ENCODE measurements around the gene CRACR2A. TPM values are rescaled to one million over a fixed set of nuclear protein-coding genes. Genes with fewer than 3 reads are reported as not detected.

Gene CRACR2A
- polyA plus RNA-seq, 1 donor = 1.3 TPM

GRCh38 chr12:3752096-3752709, 706 bp downstream of the CRACR2A start:
- no peak for DNase-seq (ENCODE audit: low read depth)

GRCh38 chr12:3751151-3752095, 1.5 kb downstream of the CRACR2A start:
- no peak for DNase-seq (ENCODE audit: low read depth)

- DNase-seq (ENCODE audit: low read depth) = no peak
These were observed 2.3 kb downstream of the CRACR2A start for GRCh38 chr12:3750616-3751015.

GRCh38 chr12:3748620-3749019, 4.3 kb downstream of the CRACR2A start:
- DNase-seq (ENCODE audit: low read depth) = no peak

- no peak for DNase-seq (ENCODE audit: low read depth)
These were observed 4.8 kb downstream of the CRACR2A start for GRCh38 chr12:3747976-3748619.

GRCh38 chr12:3747543-3747942, 5.4 kb downstream of the CRACR2A start:
- no peak for DNase-seq (ENCODE audit: low read depth)

- no peak for DNase-seq (ENCODE audit: low read depth)
These were observed 6.2 kb downstream of the CRACR2A start for GRCh38 chr12:3746758-3747157.

- DNase-seq (ENCODE audit: low read depth) = no peak
These were observed 7.8 kb downstream of the CRACR2A start for GRCh38 chr12:3745152-3745551.

GRCh38 chr12:3744229-3744901, 8.5 kb downstream of the CRACR2A start:
- DNase-seq (ENCODE audit: low read depth) = no peak

GRCh38 chr12:3743803-3744202, 9.1 kb downstream of the CRACR2A start:
- DNase-seq (ENCODE audit: low read depth) = no peak

- DNase-seq (ENCODE audit: low read depth) = no peak
These were observed 10.8 kb downstream of the CRACR2A start for GRCh38 chr12:3741882-3742672.

- no peak for DNase-seq (ENCODE audit: low read depth)
These were observed 12.3 kb downstream of the CRACR2A start for GRCh38 chr12:3740480-3741231.

GRCh38 chr12:3735432-3735831, 17.5 kb downstream of the CRACR2A start:
- no peak for DNase-seq (ENCODE audit: low read depth)

GRCh38 chr12:3732901-3733300, 20.0 kb downstream of the CRACR2A start:
- no peak for DNase-seq (ENCODE audit: low read depth)

- DNase-seq (ENCODE audit: low read depth) = no peak
These were observed 22.8 kb downstream of the CRACR2A start for GRCh38 chr12:3730111-3730510.

- DNase-seq (ENCODE audit: low read depth) = no peak
These were observed 24.2 kb downstream of the CRACR2A start for GRCh38 chr12:3728686-3729085.

- DNase-seq (ENCODE audit: low read depth) = no peak
These were observed 24.9 kb downstream of the CRACR2A start for GRCh38 chr12:3727877-3728632.

GRCh38 chr12:3727354-3727753, 25.6 kb downstream of the CRACR2A start:
- DNase-seq (ENCODE audit: low read depth) = no peak

GRCh38 chr12:3726456-3726855, 26.5 kb downstream of the CRACR2A start:
- no peak for DNase-seq (ENCODE audit: low read depth)
